Measurements from ENCODE around the gene COL20A1.

Gene COL20A1

GRCh38 chr20:63351326-63351700 is 58.3 kb downstream of the COL20A1 start:
- DNase-seq, result no peak

DNA sequence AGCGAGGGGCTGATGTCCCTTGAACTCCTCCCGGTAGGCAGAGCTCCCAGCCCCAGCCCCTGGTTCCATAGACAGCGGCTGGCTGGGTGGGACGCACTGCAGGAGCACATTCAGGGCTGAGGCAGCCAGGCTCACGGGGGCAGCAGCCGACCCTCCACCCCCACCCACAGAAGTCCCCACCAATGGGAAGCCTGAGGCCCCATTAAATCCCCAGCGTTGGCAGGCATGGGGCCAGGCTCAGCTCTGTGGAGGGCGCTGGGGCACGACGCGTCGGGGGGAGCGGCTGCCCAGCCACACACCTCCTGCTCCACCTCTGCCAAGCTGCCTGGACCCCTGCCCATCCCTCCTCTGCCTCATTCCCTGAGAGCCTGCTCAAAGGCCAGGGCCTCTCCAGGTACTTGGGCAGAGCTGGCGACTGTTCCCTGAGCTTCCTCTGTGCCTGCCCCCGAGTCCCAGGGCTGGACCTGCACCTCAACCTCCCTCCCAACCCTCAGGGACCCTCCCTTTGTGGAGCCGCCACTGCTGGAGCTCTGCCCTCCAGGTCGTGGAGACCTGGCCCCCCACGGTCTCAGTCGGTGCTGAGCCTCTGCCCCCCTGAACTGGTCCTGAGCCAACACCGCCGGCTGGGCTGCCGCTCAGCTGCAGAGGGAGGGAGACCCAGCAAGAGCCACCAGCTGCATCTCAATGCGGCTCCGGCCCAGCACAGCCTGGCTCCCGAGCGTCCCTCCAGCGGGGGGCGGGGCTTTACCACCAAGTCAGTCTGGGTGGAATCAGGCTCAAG is 59.0 kb downstream of the COL20A1 start:
- DNase-seq, result no peak

GRCh38 chr20:63352811-63353221 is 59.8 kb downstream of the COL20A1 start:
- DNase-seq, result no peak

DNA sequence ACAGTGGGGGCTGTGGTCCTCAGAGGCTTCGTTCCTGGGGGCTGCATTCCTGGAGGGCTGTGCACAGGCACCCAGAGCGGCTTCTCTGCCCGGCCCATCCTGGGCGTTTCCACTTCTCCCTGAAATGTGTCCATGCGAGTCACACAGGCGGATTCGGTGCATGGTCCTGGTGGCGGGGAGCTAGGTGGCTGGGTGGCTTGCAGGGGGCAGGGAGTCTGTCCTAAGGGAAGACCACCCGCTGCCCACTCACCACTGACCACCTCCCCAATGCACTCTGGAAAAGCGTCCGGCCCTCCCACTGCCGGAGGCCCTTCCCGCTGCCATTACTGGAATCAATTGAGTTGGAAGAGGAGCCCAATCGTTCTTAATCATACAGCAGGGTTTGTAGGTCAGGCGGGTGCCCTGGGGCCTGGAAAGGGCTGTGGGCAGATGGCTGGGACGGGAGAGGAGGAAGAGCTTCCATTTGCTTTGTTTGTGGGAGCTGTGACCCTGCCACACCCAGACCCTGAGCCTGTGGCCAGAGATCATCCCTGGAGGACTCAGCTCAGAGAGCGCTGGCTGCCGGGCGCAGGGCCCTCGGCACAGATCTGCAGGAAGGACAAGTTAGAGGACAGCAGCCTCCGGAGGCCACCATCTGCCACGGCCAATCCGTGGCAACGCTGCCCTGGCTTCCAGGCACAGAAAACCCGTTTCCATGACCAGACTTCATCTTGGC is 61.8 kb downstream of the COL20A1 start:
- no peak for DNase-seq

- DNase-seq, result no peak
These were observed 62.9 kb downstream of the COL20A1 start for GRCh38 chr20:63355781-63356295.

- no peak for DNase-seq
These were observed 63.5 kb downstream of the COL20A1 start for GRCh38 chr20:63356511-63356910.

- no peak for DNase-seq
These were observed 64.2 kb downstream of the COL20A1 start for GRCh38 chr20:63356931-63357879.

DNA sequence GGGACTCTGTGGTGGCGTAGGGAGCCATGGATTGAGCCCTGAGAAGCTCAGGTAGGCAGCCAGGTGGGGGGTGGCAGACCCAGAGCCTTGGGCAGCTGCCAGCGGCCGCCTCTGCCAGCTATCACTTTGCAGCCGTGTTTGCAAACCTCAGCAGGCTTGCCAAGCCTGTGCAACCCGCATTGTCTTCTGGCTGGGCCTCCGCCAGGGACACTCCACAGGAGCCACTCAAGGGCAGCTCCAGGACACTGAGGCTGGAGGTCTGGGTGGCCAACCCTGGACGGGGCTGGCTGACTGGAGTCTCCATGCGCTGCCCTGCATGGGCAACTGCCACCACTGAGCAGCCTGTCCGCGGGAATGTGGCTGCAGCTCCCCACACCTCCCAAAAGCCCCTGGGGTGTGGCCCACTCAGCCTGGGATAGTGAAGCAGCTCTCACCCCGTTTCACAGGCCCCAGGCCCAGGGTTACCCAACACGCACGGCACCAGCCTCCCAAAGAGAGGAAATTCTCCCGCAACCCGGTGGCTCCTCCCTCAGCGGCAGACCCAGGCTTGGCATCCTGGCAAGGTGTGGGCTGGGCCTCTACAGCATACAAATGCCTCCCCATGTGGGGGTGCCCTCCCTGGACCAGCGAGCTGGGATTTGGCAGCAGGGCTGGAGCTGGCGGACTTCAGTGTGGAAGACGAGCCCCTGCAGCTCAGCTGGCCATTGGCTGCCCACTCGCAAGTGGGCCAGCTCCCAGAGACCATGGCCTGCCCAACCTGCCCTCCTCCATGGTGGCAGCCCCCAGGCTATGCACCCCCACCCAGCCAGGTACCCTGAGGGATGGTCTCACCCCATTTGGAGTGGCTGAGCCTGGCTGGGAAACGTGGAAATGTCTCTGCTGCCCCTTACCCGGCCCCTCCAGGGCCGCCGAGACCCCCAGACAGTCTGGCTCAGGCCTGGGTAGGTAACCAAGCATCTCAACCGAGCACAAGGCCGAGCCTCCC is 65.2 kb downstream of the COL20A1 start:
- no peak for DNase-seq

GRCh38 chr20:63359164-63359934 is 66.4 kb downstream of the COL20A1 start:
- no peak for DNase-seq

GRCh38 chr20:63359937-63360849 is 67.2 kb downstream of the COL20A1 start:
- DNase-seq, result no peak

GRCh38 chr20:63360850-63361518 is 68.0 kb downstream of the COL20A1 start, which contains the start of gene CHRNA4:
Gene CHRNA4 (minus strand): TSS chr20:63361349. CDS start chr20:63361165, 184 bp downstream.
- no peak for DNase-seq

DNA sequence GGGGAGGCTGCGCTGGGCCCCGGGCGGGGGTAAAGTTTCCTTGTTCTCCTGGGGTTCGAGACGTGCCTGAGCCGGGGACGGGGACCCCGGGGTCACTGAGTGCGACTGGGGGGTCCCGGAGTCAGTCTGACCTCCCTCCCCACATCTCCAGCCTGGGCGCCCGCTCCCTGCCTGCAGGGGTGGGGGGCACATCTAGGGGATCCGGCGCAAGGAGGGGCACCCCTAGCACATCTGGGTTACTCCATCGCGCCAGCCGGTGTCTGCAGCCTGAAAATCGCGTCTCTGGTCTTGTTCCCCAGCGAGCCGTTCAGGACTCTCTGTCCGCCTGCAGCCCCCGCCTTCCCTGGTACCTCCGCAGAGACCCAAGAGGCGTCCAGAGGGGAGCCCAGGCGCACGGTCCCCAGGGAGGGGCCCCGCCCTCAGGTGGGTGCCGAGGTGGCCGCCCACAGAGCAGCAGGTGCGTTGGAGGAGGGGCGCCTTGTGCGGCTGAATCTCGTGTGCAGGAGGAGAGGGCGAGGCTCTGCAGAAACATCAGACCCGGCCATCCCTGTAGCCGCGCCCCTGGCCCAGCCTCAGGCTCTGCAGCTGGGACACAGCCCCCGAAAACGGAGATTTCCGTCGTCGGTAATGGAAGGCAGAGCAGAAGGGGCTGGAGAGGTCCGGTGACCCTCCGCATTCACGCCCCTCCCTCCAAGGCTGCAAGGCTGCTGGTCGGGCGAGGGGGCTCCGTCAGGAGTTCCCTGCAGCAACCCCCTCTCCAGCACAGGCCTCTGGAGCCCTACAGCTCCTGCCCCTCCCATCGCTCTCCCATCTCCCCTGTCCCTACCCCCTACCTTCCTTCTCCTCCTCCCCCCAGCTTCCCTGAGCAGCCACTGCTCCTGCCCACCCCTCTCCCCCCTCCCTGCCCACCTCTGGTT is 68.8 kb downstream of the COL20A1 start:
- DNase-seq, result no peak

DNA sequence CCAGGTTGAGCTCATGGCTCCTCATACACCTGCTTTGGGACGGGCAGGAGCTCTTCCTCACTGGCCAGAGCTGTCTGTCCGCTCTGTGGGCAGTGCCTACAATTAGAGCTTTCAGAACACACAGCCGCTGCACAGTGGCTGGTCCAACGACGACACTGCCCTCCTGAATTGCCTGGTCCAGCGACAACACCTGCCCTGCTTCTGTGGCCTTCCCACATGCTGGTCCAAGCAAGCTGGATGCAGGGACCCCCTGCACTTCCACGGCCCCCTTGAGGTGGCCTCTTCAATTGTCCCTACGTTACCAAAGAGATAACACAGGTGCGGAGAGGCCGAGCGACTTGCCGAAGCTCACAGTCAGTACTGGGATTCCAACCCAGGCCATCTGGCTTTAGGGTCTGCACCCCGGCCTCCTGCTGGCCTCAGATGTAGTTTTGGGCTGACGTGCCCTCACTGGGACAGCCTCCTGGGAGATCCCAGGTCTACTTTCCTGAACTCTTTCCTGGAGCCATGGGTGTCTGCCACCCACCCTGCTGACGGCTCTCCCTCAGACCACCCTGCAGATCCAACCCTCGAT is 69.5 kb downstream of the COL20A1 start:
- DNase-seq, result no peak

- no peak for DNase-seq
These were observed 70.3 kb downstream of the COL20A1 start for GRCh38 chr20:63363013-63363957.

DNA sequence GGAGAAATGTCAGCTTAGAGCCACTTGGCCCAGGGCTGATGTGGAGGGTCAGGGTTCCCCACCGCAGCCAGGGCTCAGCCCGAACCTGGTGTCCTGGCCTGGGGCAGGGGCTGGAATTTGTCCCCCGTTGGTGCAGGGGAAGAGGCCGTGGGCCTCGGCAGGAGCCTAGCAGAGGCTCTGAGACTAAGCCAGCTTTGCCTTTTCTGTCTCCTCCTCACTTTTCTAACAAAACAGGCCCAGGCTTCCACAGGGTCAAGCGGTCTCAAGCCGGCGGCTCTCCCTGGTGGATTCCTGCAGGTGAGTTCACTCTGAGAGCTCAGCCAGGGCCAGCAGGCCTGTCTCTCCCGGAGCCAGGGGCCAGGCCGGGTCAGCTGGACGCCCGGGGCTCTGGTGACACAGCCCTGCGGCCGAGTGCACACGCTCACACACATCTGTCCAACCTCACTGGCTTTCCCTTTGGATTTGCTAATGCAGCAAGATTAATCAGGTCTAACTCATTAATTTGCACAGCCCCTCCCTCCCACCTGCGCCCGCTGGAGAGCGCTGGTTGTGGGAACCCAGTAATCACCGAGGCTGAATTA is 71.1 kb downstream of the COL20A1 start:
- no peak for DNase-seq
